Left renal cortex interstitium (tissue), 4 donors: ENCODE measurements around the gene PSKH1. TPM values are rescaled to one million over a fixed set of nuclear protein-coding genes. Genes with fewer than 3 reads are reported as not detected.
"Not testable (repeated sequence)": the region's sequence is repeated elsewhere in the genome, so short reads cannot be mapped to it uniquely, and the experiment has no call there.

Experiments
- DNase-seq, 4 donors: peaks; one replicate each; pipeline ENCODE4 v3.0.0-alpha.2; 2013; ENCODE audit warnings: low read depth in 4 of 4, low spot score in 2 of 4, missing footprints in 1 of 4
- polyA plus RNA-seq, 4 donors: library from polyadenylated mRNA; unstranded; fragments of 120-200 nt; gene quantifications; one replicate each; pipeline ENCODE4 v1.2.1, GENCODE V29; 2013; ENCODE audit not compliant: insufficient read length in 4 of 4

PSKH1 gene
- polyA plus RNA-seq, 4 donors, result 33.5 to 44.6 (median 40.1) TPM

DNA sequence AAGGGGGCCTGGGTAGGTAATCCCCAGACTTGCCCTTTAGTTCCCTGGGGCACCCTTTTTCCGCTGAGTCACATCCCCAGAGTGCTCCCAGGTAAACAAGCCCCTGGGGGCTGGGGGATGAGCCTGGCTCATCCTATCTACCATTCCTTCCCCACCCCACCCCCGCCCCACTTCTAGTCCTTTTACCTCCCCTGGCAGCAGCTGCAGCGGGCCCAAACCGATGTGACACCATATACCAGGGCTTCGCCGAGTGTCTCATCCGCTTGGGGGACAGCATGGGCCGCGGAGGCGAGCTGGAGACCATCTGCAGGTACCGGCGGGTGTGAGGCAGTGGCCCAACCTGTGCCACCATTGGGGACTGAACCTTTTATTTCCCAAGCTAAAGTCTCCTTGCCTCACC lies 7.5 kb upstream of the PSKH1 start:
- DNase-seq, result no peak

GRCh38 chr16:67885976-67886375 lies 7.1 kb upstream of the PSKH1 start:
- no peak for DNase-seq

DNA sequence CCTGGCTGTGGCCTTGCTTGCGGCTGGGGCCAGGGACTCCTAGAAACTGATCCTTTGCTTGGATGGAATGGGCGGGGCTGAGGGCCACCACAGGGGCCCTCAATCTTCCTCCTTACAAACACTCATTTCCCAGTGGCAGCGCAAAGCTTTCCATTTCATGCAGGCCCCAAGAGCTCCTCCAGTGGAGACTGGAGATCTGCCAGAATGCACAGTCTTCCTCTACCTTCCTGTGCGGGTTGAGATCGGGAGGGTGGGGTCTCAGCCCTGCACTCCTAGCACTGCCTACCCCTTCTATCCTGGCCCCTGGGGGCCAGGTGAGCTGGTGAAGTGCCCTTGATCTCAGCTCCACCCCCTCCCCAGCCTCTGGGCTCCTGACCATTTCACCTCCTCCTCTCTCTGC lies 6.7 kb upstream of the PSKH1 start:
- no peak for DNase-seq

DNA sequence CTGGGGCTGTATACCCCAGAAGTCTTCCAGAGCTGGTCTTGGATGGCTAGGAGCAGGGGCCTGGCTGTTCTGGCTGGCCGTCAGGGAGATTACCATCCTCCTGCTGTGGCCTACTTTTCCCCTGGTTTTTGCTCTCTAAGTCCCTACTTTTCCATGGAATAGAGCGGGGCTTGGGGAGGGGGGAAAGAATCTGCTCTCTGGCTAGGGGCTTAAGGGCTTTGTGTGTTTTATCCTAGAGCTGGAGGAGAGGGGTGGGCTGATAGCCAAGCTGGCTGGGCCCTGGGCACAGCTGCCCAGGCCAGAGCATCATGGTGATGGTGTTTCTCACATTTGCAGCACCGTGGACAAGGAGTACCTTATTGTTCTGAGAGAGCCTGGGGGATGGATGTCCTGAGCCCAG lies 4.7 kb upstream of the PSKH1 start:
- no peak for DNase-seq

DNA sequence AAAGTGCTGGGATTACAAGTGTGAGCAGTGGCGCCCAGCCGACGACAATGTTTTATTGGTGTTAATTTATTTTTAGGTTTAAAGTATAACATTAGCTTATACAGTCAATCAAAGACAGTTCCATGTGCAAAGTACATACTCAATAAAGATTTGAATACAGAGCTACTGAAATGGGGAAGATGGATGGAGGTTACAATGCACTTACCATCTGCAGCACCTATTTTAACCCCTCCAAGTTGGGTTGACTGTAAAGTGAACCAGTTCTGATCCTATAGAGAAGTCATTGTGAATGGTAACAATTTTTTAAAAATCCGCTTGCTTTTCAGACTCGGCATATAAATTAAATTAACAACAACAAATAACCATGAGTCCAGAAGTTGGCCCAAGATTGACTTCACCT lies 679 bp upstream of the PSKH1 start:
- no peak for DNase-seq

DNA sequence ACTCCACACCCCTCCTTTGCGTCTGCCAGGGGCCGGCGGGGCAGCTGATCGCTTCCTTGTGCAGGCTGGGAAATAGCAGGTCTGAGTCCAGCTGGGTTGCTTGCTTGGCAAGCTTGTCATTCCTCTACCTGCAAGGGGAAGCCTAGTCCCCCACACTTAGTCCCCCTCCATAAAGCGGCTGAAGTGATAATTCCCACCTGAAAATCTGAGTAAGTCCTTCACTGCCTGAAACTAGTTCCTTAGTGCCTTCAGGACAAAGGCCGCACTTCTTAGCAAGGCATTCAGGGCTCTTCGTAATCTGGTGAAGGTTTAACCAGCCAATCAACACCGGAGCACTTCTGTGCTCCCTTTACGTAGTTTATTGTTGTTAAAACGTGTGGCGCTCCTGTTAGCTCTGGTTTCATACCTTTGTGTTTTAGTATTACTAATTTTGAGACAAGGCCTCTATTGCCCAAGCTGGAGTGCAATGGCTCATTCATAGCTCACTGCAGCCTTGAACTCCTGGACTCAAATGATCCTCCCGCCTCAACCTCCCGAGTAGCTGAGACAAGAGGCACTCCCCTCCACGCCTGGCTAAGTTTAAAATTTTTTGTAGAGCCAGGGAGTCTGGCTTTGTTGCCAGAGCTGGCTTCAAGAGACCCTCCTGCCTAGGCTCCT lies 817 bp downstream of the PSKH1 start:
- no peak for DNase-seq

GRCh38 chr16:67897231-67897630 lies 4.2 kb downstream of the PSKH1 start:
- DNase-seq, result no peak

DNA sequence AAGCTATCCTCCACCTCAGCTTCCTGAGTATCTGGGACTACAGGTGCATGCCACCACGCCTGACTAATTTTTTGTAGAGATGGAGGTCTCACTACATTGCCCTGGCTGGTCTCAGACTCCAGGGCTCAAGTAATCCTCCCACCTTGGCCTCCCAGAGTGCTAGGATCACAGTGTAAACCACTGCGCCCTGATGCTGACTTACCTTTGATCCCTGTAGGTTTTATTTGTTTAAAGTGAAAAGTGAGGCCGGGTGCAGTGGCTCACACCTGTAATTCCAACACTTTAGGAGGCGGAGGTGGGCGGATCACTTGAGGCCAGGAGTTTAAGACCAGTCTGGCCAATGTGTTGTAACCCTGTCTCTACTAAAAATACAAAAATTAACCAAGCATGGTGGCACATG lies 8.7 kb downstream of the PSKH1 start:
- no peak for DNase-seq

DNA sequence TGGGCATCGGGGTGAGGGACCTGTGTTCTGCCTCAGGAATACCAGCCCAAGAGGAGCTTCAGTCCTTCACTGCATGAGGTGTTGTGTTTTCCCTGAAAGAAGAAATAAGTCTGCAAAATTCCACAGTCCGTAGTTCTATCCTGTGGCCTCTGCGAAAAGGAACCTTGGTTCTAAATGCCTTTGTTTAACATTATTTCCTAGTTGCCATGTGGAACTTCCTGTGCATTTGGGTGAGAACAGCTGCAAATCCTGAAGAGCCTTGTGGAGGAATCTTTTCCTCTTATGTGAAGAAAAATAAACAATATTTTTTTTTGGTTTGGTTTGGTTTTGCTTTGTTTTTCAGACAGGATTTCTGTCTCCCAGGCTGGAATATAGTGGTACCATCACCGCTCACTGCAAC lies 9.8 kb downstream of the PSKH1 start:
- DNase-seq, result no peak

DNA sequence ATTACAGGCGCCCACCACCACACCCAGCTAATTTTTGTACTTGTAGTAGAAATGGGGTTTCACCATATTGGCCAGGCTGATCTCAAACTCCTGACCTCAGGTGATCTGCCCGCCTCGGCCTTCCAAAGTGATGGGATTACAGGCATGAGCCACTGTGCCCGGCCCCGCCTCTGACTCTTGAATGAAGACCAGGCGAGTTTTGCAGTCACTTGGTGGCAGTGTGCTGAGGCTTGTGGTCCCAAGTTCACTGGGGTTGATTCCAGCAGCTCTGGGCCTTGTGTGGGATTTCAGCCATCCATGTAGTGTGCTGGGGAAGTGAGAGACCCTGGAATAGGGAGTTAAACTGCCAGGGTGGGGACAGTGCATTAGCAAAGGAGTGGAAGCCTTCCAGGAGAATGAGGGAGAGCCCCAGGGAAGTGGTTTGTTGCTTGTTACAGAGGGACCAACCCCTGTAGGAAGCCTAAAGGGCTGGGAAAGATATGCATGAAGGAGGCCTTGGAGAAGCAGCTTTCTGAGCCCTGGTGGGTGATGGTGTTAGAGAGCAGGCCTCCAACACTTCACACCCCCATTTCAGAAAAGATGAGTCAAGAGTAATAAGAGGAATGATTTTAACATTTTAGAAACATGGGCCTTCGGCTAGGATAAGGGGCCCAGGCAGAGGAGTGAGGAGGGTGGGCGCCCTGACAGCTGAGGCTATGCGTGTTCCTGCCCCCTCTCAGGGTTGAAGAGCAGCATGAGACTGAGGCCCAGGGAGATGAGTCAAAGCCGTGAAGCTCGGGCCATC lies 14.5 kb downstream of the PSKH1 start:
- DNase-seq, result no peak

- DNase-seq, result no peak
Measured at GRCh38 chr16:67909056-67909742, 16.1 kb downstream of the PSKH1 start.

DNA sequence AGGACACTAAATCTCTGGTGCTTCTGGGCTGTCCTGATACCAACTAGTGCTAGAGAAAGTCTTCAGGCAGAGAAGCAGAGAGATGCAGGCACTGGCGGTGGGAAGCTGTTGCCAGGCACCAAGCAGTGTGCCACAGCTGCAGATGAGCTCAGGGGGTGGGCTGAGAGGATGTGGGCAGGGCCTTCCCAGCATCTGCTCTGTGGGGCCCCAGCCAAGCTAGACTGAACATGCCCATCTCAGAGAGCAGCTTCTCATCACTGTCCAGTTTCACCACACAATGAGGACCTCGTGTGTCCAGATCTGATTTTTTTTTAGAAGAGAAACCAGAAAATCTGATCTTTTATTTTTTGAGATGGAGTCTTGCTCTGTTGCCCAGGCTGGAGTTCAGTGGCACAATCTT lies 17.1 kb downstream of the PSKH1 start:
- no peak for DNase-seq

- DNase-seq, result no peak
Measured at GRCh38 chr16:67914758-67915495, 21.9 kb downstream of the PSKH1 start.

DNA sequence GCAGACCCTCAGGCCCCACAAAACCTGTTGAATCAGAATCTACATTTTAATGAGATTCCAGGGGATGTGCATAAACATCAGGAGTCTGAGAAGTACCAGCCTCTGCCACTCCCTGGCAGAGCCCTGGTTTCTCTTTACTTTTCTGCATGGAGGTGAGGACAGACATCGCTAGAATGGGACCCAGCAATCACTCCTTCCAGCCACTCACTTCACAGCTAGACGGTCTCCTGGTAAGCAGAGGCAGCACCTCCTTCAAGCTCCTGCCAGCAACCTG lies 22.4 kb downstream of the PSKH1 start:
- DNase-seq, result not testable (repeated sequence)

DNA sequence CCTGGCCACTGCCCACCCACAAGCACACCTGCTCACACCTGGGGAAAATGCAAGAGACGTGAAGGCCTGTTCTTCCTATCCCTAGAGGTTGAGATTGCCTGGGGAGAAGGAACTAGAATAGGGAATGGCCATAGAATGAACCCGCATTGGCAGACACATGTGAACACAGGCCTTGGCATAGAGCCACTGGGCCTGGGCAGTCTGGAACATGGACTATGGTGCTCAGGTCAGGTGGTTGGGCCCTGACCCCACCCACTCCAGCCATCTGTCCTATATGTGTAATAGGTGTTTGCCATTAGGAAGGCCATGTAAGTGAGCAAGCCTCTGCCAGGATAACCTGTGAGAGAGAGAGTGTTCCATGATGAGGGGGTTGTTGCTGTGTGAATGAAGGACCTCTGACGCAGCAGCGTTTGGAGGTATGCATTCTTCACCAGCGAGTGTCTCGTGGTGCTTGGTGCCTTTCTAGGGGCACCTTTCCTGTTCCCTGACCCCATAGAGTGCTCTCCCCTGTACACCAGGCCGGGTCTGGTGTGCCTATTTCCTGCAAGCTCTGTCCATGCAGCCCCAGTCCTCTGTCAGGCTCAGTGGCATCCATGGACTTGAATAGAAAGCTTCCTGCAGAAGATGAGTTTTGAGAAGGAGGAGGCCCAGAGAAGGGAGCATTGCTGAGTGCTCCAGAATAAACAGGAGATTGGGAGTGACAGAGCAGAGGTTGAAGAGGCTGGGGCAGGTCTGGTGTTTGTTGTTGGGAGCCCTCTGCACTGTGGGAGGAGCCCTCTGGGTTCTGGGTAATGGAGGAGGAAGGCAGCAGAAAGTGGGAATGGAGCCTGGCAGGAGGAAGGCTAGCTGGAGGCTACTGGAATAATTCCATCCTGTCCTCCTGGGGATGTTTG lies 23.0 kb downstream of the PSKH1 start:
- no peak for DNase-seq

- DNase-seq, result no peak
Measured at GRCh38 chr16:67917140-67917851, 24.2 kb downstream of the PSKH1 start.

GRCh38 chr16:67917852-67918236 lies 24.8 kb downstream of the PSKH1 start:
- DNase-seq, result no peak

GRCh38 chr16:67919622-67920221 lies 26.7 kb downstream of the PSKH1 start:
- DNase-seq, result no peak

DNA sequence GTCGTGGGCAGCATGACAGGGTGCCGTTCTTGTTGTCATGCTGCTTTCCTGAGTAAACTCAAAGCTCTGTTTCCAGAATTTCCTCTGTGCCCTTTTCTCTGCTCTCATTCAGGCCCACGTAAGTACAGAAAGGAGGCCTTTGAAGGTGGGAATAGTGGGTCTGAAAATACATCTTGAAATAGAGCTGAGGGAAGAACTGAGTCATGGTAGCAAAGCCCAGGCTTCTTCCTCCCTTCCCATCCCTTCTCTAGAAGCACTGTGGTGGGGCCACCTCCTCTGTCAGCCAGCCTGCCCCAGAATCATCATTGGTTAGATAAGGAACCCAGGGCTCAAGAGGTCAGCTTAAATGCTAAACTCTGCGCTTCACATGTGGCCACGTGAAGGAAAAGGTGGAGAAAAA lies 29.2 kb downstream of the PSKH1 start:
- no peak for DNase-seq
